HepG2 (cell line): ENCODE measurements around the gene PIEZO2. TPM values are rescaled to one million over a fixed set of nuclear protein-coding genes. Genes with fewer than 3 reads are reported as not detected.

Experiments
- ATAC-seq: fragments of 200-7000 bp; cut with Tn5 transposase; 3 replicates; pipeline ENCODE4 v1.9.1; 2020; ENCODE audit warnings: mild to moderate bottlenecking, moderate library complexity
- BruUV-seq: library from RNA; stranded (reverse); fragments of 400-500 nt; replicated peaks from 2 replicates; lab custom pipeline; 2021; lab: Mats Ljungman, UMichigan
- CTCF ChIA-PET: fragments of 300-600 bp; formaldehyde crosslinking; extraction: SDS; loops from one replicate; lab custom pipeline; 2021; ENCODE audit warnings: low total read pairs, inconsistent platforms, low intra/inter-chr PET ratio; lab: Yijun Ruan, JAX
- POLR2A ChIA-PET: fragments of 350-600 bp; sonication (Branson Sonifier 250); formaldehyde crosslinking; loops from one replicate; lab custom pipeline; 2020; ENCODE audit warnings: antibody characterized with exemption, inconsistent platforms; lab: Yijun Ruan, JAX
- DNase-seq: peaks from one replicate; pipeline ENCODE4 v3.0.0-alpha.2; 2015; ENCODE audit warnings: low spot score
- FAIRE-seq: peaks from 3 replicates; lab custom pipeline; 2011; peaks lifted over from hg19 to GRCh38; lab: Jason Lieb, UNC
- H2AFZ ChIP-seq: one replicate; pipeline ENCODE4 v1.6.1; 2011; ENCODE audit warnings: low read length, inconsistent platforms
- H3K27ac ChIP-seq: fragments of 300-600 bp; 3 replicates; pipeline ENCODE4 v1.8.0; 2011; ENCODE audit warnings: mixed run types, mild to moderate bottlenecking, mixed read lengths, low read length, inconsistent platforms; ENCODE audit not compliant: insufficient read depth; ENCODE audit errors: extremely low read length
- H3K27me3 ChIP-seq, 2 experiments: fragments of 200-600 bp in 1 of 2; 2 replicates in 1 of 2; 3 replicates in 1 of 2; pipeline versions ENCODE4 v1.6.0 to v1.8.0; 2011; ENCODE audit warnings: low read length in 2 of 2, mild to moderate bottlenecking in 2 of 2, moderate library complexity in 2 of 2, inconsistent platforms in 1 of 2; ENCODE audit not compliant: insufficient read depth in 2 of 2, control insufficient read depth in 1 of 2
- H3K36me3 ChIP-seq, 2 experiments: fragments of 200-600 bp in 1 of 2; replicated peaks in 1 of 2; 2 replicates in 1 of 2; 3 replicates in 1 of 2; pipeline versions ENCODE4 v1.5.1 to v1.8.0; 2011; ENCODE audit warnings: low read length in 2 of 2, inconsistent platforms in 1 of 2; ENCODE audit not compliant: insufficient read depth in 2 of 2, control insufficient read depth in 1 of 2
- H3K4me1 ChIP-seq: 2 replicates; pipeline ENCODE4 v1.5.1; 2012; ENCODE audit warnings: low read length, inconsistent platforms; ENCODE audit not compliant: insufficient read depth
- H3K4me2 ChIP-seq: 2 replicates; pipeline ENCODE4 v1.6.0; 2011; ENCODE audit warnings: low read depth, low read length, inconsistent platforms
- H3K4me3 ChIP-seq, 3 experiments: fragments of 200-600 bp in 1 of 3; sonication (generic), shearing (Covaris generic) in 1 of 3; replicated peaks in 1 of 3; 2 replicates each; pipeline ENCODE4 v1.5.1; 2011 to 2016; ENCODE audit warnings: low read length in 3 of 3, inconsistent platforms in 2 of 3, low read depth in 2 of 3, mild to moderate bottlenecking in 2 of 3, control low read depth in 1 of 3, mixed read lengths in 1 of 3; ENCODE audit not compliant: insufficient read depth in 1 of 3
- H3K79me2 ChIP-seq: one replicate; pipeline ENCODE4 v1.6.1; 2011; ENCODE audit warnings: low read length, inconsistent platforms; ENCODE audit not compliant: insufficient read depth
- H3K9ac ChIP-seq: 2 replicates; pipeline ENCODE4 v1.6.0; 2011; ENCODE audit warnings: mild to moderate bottlenecking, low read depth, low read length, inconsistent platforms; ENCODE audit not compliant: insufficient read depth
- H3K9me3 ChIP-seq: 2 replicates; pipeline ENCODE4 v1.5.1; 2012; ENCODE audit warnings: mild to moderate bottlenecking, low read length
- H4K20me1 ChIP-seq: 2 replicates; pipeline ENCODE4 v1.6.0; 2011; ENCODE audit warnings: inconsistent platforms, mild to moderate bottlenecking, low read length, moderate library complexity; ENCODE audit not compliant: insufficient read depth
- CBX5 ChIP-seq: sonication (generic); formaldehyde crosslinking; IDR thresholded peaks from 2 replicates; pipeline ENCODE4 v1.4.0; 2020; ENCODE audit warnings: missing genetic modification reagents, borderline replicate concordance
- CREB3 ChIP-seq: sonication (generic); formaldehyde crosslinking; IDR thresholded peaks from 2 replicates; pipeline ENCODE4 v1.5.0; 2020; ENCODE audit warnings: missing genetic modification reagents
- FOXA3 ChIP-seq: IDR thresholded peaks from 2 replicates; pipeline ENCODE4 v1.6.1; 2016; ENCODE audit warnings: missing genetic modification reagents, missing compliant biosample characterization
- HNRNPLL ChIP-seq: fragments of 200-400 bp; formaldehyde crosslinking; IDR thresholded peaks from 2 replicates; pipeline ENCODE4 v1.6.1; 2017; ENCODE audit warnings: mild to moderate bottlenecking, low read depth, low read length; ENCODE audit not compliant: poor library complexity, severe bottlenecking
- NAIF1 ChIP-seq: sonication (generic); formaldehyde crosslinking; IDR thresholded peaks from 2 replicates; pipeline ENCODE4 v1.5.0; 2020; ENCODE audit warnings: mild to moderate bottlenecking, missing genetic modification reagents, borderline replicate concordance
- NR2F6 ChIP-seq, 2 experiments: IDR thresholded peaks; 2 replicates each; pipeline ENCODE4 v1.6.1; 2016; ENCODE audit warnings: antibody characterized with exemption in 1 of 2, mild to moderate bottlenecking in 1 of 2
- ONECUT2 ChIP-seq: sonication (generic); formaldehyde crosslinking; IDR thresholded peaks from 2 replicates; pipeline ENCODE4 v1.4.0; 2020; ENCODE audit warnings: missing genetic modification reagents
- SIN3A ChIP-seq: IDR thresholded peaks from 2 replicates; pipeline ENCODE4 v1.6.1; 2011; ENCODE audit warnings: low read depth, mild to moderate bottlenecking, control low read depth, low read length, borderline replicate concordance
- SPEN ChIP-seq: sonication (generic); formaldehyde crosslinking; IDR thresholded peaks from 2 replicates; pipeline ENCODE4 v1.5.1; 2020; ENCODE audit warnings: low read depth, mild to moderate bottlenecking, missing genetic modification reagents
- TBX2 ChIP-seq: sonication (generic); formaldehyde crosslinking; IDR thresholded peaks from 2 replicates; pipeline ENCODE4 v1.5.0; 2020; ENCODE audit warnings: missing genetic modification reagents, mild to moderate bottlenecking, borderline replicate concordance
- TRAFD1 ChIP-seq: sonication (generic); formaldehyde crosslinking; IDR thresholded peaks from 2 replicates; pipeline ENCODE4 v1.5.1; 2020; ENCODE audit warnings: missing genetic modification reagents, mild to moderate bottlenecking, borderline replicate concordance
- ZNF138 ChIP-seq: sonication (generic); formaldehyde crosslinking; IDR thresholded peaks from 2 replicates; pipeline ENCODE4 v1.5.0; 2020; ENCODE audit warnings: mild to moderate bottlenecking, low read depth, missing genetic modification reagents
- ZNF350 ChIP-seq: sonication (generic); formaldehyde crosslinking; IDR thresholded peaks from 2 replicates; pipeline ENCODE4 v1.4.0; 2020; ENCODE audit warnings: mild to moderate bottlenecking, low read depth, missing genetic modification reagents, borderline replicate concordance
- WGBS: methylation state at CpG from one replicate; pipeline ENCODE4 v1.1.6; 2017; ENCODE audit warnings: low lambda C conversion rate; 5-methylcytosine and 5-hydroxymethylcytosine counted together
- in situ Hi-C: cut with HindIII; loops from 2 replicates; pipeline ENCODE4 v1.10.0; 2017; ENCODE audit warnings: low pct_unique_long_range_greater_than_20kb; ENCODE audit not compliant: extremely low pct_ligation_motif_present
- intact Hi-C: fragments of 100-400 bp; cut with micrococcal nuclease; formaldehyde crosslinking; loops from one replicate; pipeline ENCODE4 v1.10.0; 2022; ENCODE audit not compliant: unreplicated experiment
- polyA plus RNA-seq, 8 experiments: library from polyadenylated mRNA; depleted of rRNA in 3 of 8; stranded (reverse) in 7 of 8; unstranded in 1 of 8; fragments of >200 nt; fragmentation: Illumina TruSeq in 4 of 8; extraction: Trizol in 4 of 8; gene quantifications; 2 replicates each; pipeline versions ENCODE4 v1.2.1 to v1.2.3, GENCODE V29; 2011 to 2016; ENCODE audit warnings: low read depth in 4 of 8, missing spikeins in 1 of 8, mixed read lengths in 1 of 8; ENCODE audit not compliant: insufficient read depth in 1 of 8
- total RNA-seq, 5 experiments: library from RNA; depleted of rRNA; stranded (reverse); fragments of >200 nt; fragmentation: Illumina TruSeq; extraction: Trizol; gene quantifications; 2 replicates each; pipeline ENCODE4 v1.2.3, GENCODE V29; 2016; ENCODE audit warnings: low read depth in 1 of 5

The PIEZO2 gene
- total and polyA plus RNA-seq, 2 of the 13 experiments (the other 11 are each of a cell fraction or from before 2014, with no cell fraction given) = 15.2 to 27.2 TPM

- Histone ChIP-seq H3K9ac (no peak overlapping the region), H3K4me3 (no peak overlapping the region), H3K4me1 (no peaks in the 10 kb centered on the region), H3K9me3 (no peaks in the 10 kb centered on the region), H2AFZ (no peak overlapping the region), H4K20me1 (no peaks in the 10 kb centered on the region), H3K79me2 (no peaks in the 10 kb centered on the region), H3K4me2 (no peak overlapping the region), H3K27me3 (no peaks in the 10 kb centered on the region; a peak in 1 of 5 replicates), H3K36me3 (peaks cover 0 to 2% of the 10 kb centered on the region in 2 experiments; a peak in 1 of 5 replicates), H3K27ac (no peak overlapping the region)
- ChIA-PET CTCF (no interaction called here), POLR2A (no interaction called here)
- FAIRE-seq = no peak
- BruUV-seq = no TSS peak
- 67% methylated on average over 2 of the region's 2 CpGs for WGBS
- intact Hi-C loops = no loop called here
- ATAC-seq = no peak
- in situ Hi-C loops = no loop called here
- no peak for DNase-seq
- TF ChIP-seq CBX5 (CRISPR knock-in tag) = no peak
- TF ChIP-seq ZNF138 = no peak
- TF ChIP-seq TBX2 (CRISPR knock-in tag) = no peak
- no peak for TF ChIP-seq FOXA3 (CRISPR knock-in tag)
- TF ChIP-seq SPEN (CRISPR knock-in tag) = no peak
- TF ChIP-seq ONECUT2 (CRISPR knock-in tag) = no peak
- TF ChIP-seq TRAFD1 = no peak
- TF ChIP-seq NAIF1 (CRISPR knock-in tag) = no peak
- TF ChIP-seq CREB3 = no peak
- TF ChIP-seq NR2F6 (IDR thresholded peaks at IDR 0.05) = no peak
- no peak for TF ChIP-seq NR2F6 (CRISPR knock-in tag; IDR thresholded peaks at IDR 0.05)
- no peak for TF ChIP-seq SIN3A
- no peak for TF ChIP-seq HNRNPLL
- TF ChIP-seq ZNF350 (CRISPR knock-in tag) = no peak
Measured at GRCh38 chr18:10713409-10713808, 436.0 kb downstream of the PIEZO2 start.
